H1 (cell line): Measurements from ENCODE around the gene KCTD21. TPM values are rescaled to one million over a fixed set of nuclear protein-coding genes. Genes with fewer than 3 reads are reported as not detected.

ENCODE experiments used
- CTCF ChIA-PET: fragments of 300-600 bp; sonication (Branson Sonifier 250); formaldehyde crosslinking; loops from one replicate; lab custom pipeline; 2021; ENCODE audit not compliant: partially characterized antibody; lab: Charles Lee
- POLR2A ChIA-PET: fragments of 300-600 bp; sonication (Branson Sonifier 250); formaldehyde crosslinking; loops from one replicate; lab custom pipeline; 2021; ENCODE audit warnings: inconsistent platforms; ENCODE audit not compliant: partially characterized antibody; lab: Charles Lee
- DNase-seq, 2 experiments: peaks; one replicate each; pipeline versions ENCODE4 v3.0.0 to v3.0.0-alpha.2; 2010 to 2022; ENCODE audit warnings: low spot score in 2 of 2, low read depth in 1 of 2, mixed read lengths in 1 of 2
- FAIRE-seq: peaks from 2 replicates; lab custom pipeline; 2011; peaks lifted over from hg19 to GRCh38; lab: Jason Lieb, UNC
- H2AFZ ChIP-seq: 2 replicates; pipeline ENCODE4 v1.8.1; 2012; ENCODE audit warnings: low read length, inconsistent platforms
- H2AK5ac ChIP-seq: 2 replicates; pipeline ENCODE4 v1.6.1; 2013; ENCODE audit warnings: low read depth, low read length
- H2BK120ac ChIP-seq: replicated peaks from 2 replicates; pipeline ENCODE3; 2013; ENCODE audit warnings: low read depth, low read length, inconsistent platforms
- H2BK12ac ChIP-seq: 2 replicates; pipeline ENCODE4 v1.6.1; 2013; ENCODE audit warnings: low read depth, low read length
- H2BK15ac ChIP-seq: 2 replicates; pipeline ENCODE4 v1.6.1; 2013; ENCODE audit warnings: low read length
- H2BK20ac ChIP-seq: 2 replicates; pipeline ENCODE4 v1.6.1; 2013; ENCODE audit warnings: low read length
- H2BK5ac ChIP-seq: 2 replicates; pipeline ENCODE4 v1.6.1; 2013; ENCODE audit warnings: low read depth, low read length
- H3K14ac ChIP-seq: 2 replicates; pipeline ENCODE4 v1.6.1; 2013; ENCODE audit warnings: inconsistent platforms; ENCODE audit not compliant: insufficient read length
- H3K18ac ChIP-seq: 2 replicates; pipeline ENCODE4 v1.6.1; 2013; ENCODE audit warnings: low read length; ENCODE audit errors: extremely low read depth
- H3K23ac ChIP-seq: 2 replicates; pipeline ENCODE4 v1.6.1; 2013; ENCODE audit warnings: inconsistent platforms; ENCODE audit not compliant: insufficient read length
- H3K23me2 ChIP-seq: 2 replicates; pipeline ENCODE4 v1.6.1; 2013; ENCODE audit warnings: low read depth, low read length
- H3K27ac ChIP-seq: 2 replicates; pipeline ENCODE4 v1.6.1; 2011; ENCODE audit warnings: low read depth, low read length, inconsistent platforms
- H3K27me3 ChIP-seq, 4 experiments: replicated peaks in 1 of 4; 1 replicate in 1 of 4; 2 replicates in 3 of 4; pipeline versions ENCODE4 v1.6.1 to v1.8.1; 2011 to 2013; ENCODE audit warnings: low read length in 3 of 4, mild to moderate bottlenecking in 3 of 4, inconsistent platforms in 2 of 4, mixed read lengths in 2 of 4, moderate library complexity in 1 of 4; ENCODE audit not compliant: control insufficient read depth in 3 of 4, insufficient read depth in 3 of 4; ENCODE audit errors: extremely low read depth in 1 of 4
- H3K36me3 ChIP-seq, 4 experiments: 2 replicates each; pipeline versions ENCODE4 v1.6.1 to v1.8.1; 2011 to 2013; ENCODE audit warnings: mild to moderate bottlenecking in 4 of 4, low read length in 3 of 4, moderate library complexity in 2 of 4, control low read depth in 1 of 4, inconsistent platforms in 1 of 4; ENCODE audit not compliant: insufficient read depth in 4 of 4, control insufficient read depth in 2 of 4
- H3K4ac ChIP-seq: replicated peaks from 2 replicates; pipeline ENCODE3; 2013; ENCODE audit warnings: low read length, low read depth, mixed read lengths, inconsistent platforms; ENCODE audit not compliant: insufficient read length
- H3K4me1 ChIP-seq, 4 experiments: replicated peaks in 1 of 4; 1 replicate in 1 of 4; 2 replicates in 3 of 4; pipeline versions ENCODE4 v1.6.1 to v1.8.1; 2011 to 2013; ENCODE audit warnings: low read length in 3 of 4, inconsistent platforms in 2 of 4, mixed read lengths in 1 of 4; ENCODE audit not compliant: insufficient read depth in 4 of 4, control insufficient read depth in 3 of 4
- H3K4me2 ChIP-seq, 2 experiments: 2 replicates each; pipeline versions ENCODE4 v1.6.1 to v1.8.1; 2011 to 2013; ENCODE audit warnings: low read depth in 2 of 2, low read length in 2 of 2, control low read depth in 1 of 2, inconsistent platforms in 1 of 2, mild to moderate bottlenecking in 1 of 2; ENCODE audit not compliant: insufficient read depth in 1 of 2
- H3K4me3 ChIP-seq, 4 experiments: fragments of 200-600, 300-600 bp in 1 of 4; sonication (generic), shearing (Covaris generic), sonication (Bioruptor Twin) in 1 of 4; 2 replicates each; pipeline versions ENCODE4 v1.5.1 to v1.8.1; 2011 to 2016; ENCODE audit warnings: low read length in 4 of 4, low read depth in 3 of 4, control low read depth in 2 of 4, inconsistent platforms in 2 of 4, mild to moderate bottlenecking in 2 of 4, mixed read lengths in 1 of 4, moderate library complexity in 1 of 4; ENCODE audit not compliant: insufficient read depth in 2 of 4; ENCODE audit errors: extremely low read depth in 1 of 4
- H3K56ac ChIP-seq: replicated peaks from 2 replicates; pipeline ENCODE3; 2013; ENCODE audit warnings: low read depth, mild to moderate bottlenecking, mixed read lengths, low read length, inconsistent platforms; ENCODE audit not compliant: insufficient read length
- H3K79me1 ChIP-seq: 2 replicates; pipeline ENCODE4 v1.6.1; 2013; ENCODE audit warnings: low read depth, low read length, control low read depth
- H3K79me2 ChIP-seq, 2 experiments: 2 replicates each; pipeline versions ENCODE4 v1.6.1 to v1.8.1; 2012 to 2013; ENCODE audit warnings: low read length in 2 of 2, mild to moderate bottlenecking in 2 of 2, inconsistent platforms in 1 of 2; ENCODE audit not compliant: insufficient read depth in 2 of 2, control insufficient read depth in 1 of 2
- H3K9ac ChIP-seq, 4 experiments: replicated peaks in 1 of 4; 1 replicate in 1 of 4; 2 replicates in 3 of 4; pipeline versions ENCODE4 v1.6.1 to v1.8.1; 2011 to 2013; ENCODE audit warnings: low read depth in 3 of 4, low read length in 3 of 4, control low read depth in 2 of 4, mild to moderate bottlenecking in 2 of 4, moderate library complexity in 2 of 4, inconsistent platforms in 1 of 4; ENCODE audit errors: extremely low read depth in 1 of 4
- H3K9me3 ChIP-seq, 2 experiments: 2 replicates each; pipeline versions ENCODE4 v1.6.1 to v1.8.1; 2012 to 2013; ENCODE audit warnings: mild to moderate bottlenecking in 2 of 2, moderate library complexity in 2 of 2, control low read depth in 1 of 2, inconsistent platforms in 1 of 2, low read depth in 1 of 2, low read length in 1 of 2, mixed read lengths in 1 of 2; ENCODE audit not compliant: insufficient read depth in 2 of 2
- H4K20me1 ChIP-seq, 2 experiments: replicated peaks in 1 of 2; 2 replicates each; pipeline versions ENCODE3 to v1.8.1; 2011 to 2013; ENCODE audit warnings: inconsistent platforms in 2 of 2, low read length in 2 of 2, mild to moderate bottlenecking in 1 of 2; ENCODE audit not compliant: insufficient read depth in 2 of 2, control insufficient read depth in 1 of 2
- H4K5ac ChIP-seq: 2 replicates; pipeline ENCODE4 v1.6.1; 2013; ENCODE audit warnings: low read length, low read depth, mixed read lengths, inconsistent platforms; ENCODE audit not compliant: insufficient read length
- H4K8ac ChIP-seq: 2 replicates; pipeline ENCODE4 v1.8.0; 2013; ENCODE audit warnings: mild to moderate bottlenecking, moderate library complexity, low read length, inconsistent platforms; ENCODE audit not compliant: insufficient read depth; ENCODE audit errors: extremely low read depth
- H4K91ac ChIP-seq: replicated peaks from 2 replicates; pipeline ENCODE3; 2013; ENCODE audit warnings: low read length, mixed read lengths, inconsistent platforms; ENCODE audit not compliant: insufficient read length
- CBX5 ChIP-seq: fragments of 300-800, 300-1000 bp; sonication (generic); IDR thresholded peaks from 2 replicates; pipeline ENCODE4 v1.7.1; 2016; ENCODE audit warnings: antibody characterized with exemption, low read length, low read depth
- KDM4A ChIP-seq: IDR thresholded peaks from one replicate; pipeline ENCODE4 v1.7.1; 2012; ENCODE audit warnings: low read depth, mild to moderate bottlenecking, moderate library complexity, low read length, inconsistent platforms; ENCODE audit not compliant: severe bottlenecking
- POLR2A ChIP-seq, 2 experiments: IDR thresholded peaks; 1 replicate in 1 of 2; 2 replicates in 1 of 2; pipeline ENCODE4 v1.6.1; 2011; ENCODE audit warnings: low read depth in 2 of 2, low read length in 2 of 2, mild to moderate bottlenecking in 2 of 2; ENCODE audit errors: control extremely low read depth in 1 of 2
- SAP30 ChIP-seq: fragments of 300-600 bp; sonication (generic); IDR thresholded peaks from 2 replicates; pipeline ENCODE4 v1.7.1; 2012; ENCODE audit warnings: low read length, moderate library complexity, mild to moderate bottlenecking, inconsistent platforms; ENCODE audit not compliant: insufficient read depth, insufficient replicate concordance
- WGBS, 2 experiments: shearing (Covaris generic) in 1 of 2; methylation state at CpG; one replicate each; pipeline versions ENCODE4 v1.1.6 to v1.1.7; 2013 to 2015; ENCODE audit warnings: low lambda C conversion rate in 2 of 2, mixed read lengths in 2 of 2, inconsistent platforms in 1 of 2, low coverage in 1 of 2, missing lambda C conversion rate in 1 of 2; ENCODE audit not compliant: insufficient replicate concordance in 2 of 2, insufficient coverage in 1 of 2, insufficient read length in 1 of 2; ENCODE audit errors: extremely low coverage in 1 of 2, missing lambda C conversion rate in 1 of 2; 5-methylcytosine and 5-hydroxymethylcytosine counted together
- polyA plus RNA-seq, 7 experiments: library from polyadenylated mRNA; depleted of rRNA in 3 of 7; stranded (reverse) in 5 of 7; unstranded in 2 of 7; fragments of >200 nt in 5 of 7; fragments of 200-250 nt in 2 of 7; gene quantifications; 1 replicate in 5 of 7; 2 replicates in 1 of 7; 4 replicates in 1 of 7; pipeline versions ENCODE4 v1.2.1 to v1.2.3, GENCODE V29; 2011 to 2013; ENCODE audit warnings: missing spikeins in 2 of 7, mixed read lengths in 2 of 7
- total RNA-seq: library from RNA; stranded (reverse); fragmentation: NEBNext Ultra II Directional; extraction: Animal tissue kit (Norgen Biotek cat#: 25700); gene quantifications from 2 replicates; pipeline ENCODE4 v1.2.1, GENCODE V29; 2021

The KCTD21 gene
- total and polyA plus RNA-seq, 2 of the 8 experiments (the other 6 are each of a cell fraction or from before 2014, with no cell fraction given): 3.2 to 4.1 TPM

DNA sequence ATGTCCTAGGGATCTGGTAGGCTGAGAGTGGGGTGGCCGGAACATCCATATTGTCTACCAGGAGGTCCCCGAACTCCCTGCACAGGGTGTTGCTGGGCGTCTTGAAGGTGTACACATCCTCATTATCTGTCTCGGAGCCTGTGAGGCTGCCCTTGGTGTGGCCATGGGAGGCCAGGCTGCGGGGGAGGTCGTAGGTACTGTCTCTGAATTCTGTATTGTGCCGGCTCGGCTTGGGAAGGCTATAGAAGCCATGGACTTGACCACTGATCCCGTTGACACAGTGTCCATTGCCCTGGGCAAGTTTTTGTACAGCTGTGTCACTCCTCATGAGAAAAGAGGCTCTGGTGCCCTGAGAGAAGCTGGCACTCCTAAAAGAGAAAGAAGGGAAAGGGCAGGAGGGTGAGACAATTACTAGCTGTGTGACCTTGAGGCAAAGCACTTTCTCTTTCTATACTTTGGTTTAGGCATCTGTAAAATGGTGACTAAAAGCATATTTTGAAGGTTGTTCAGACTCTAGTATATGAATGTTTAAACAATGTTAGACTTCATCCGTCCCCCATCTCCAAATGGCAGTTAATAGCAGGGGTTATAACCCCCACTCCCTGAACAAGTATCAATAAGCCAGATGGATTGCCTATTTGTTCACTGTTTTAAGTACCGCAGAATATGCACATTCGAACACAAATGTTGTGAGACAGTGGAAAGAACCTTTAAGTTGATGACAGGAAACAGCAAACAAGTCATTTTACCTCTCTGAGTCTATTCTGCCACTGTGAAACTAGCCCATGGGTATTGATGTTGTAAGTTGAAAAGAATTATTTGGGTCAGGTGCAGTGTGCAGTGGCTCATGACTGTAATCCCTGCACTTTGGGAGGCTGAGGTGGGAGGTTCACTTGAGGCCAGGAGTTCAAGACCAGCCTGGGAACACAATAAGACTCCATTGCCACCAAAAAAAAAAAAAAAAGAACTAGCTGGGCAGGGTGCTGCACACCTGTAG, 38.6 kb upstream of the KCTD21 start:
- no peaks in the 10 kb centered on the region for H3K79me2 ChIP-seq
- WGBS, 2 experiments: 88% methylated on average over 10 of the region's 12 CpGs; no CpG with 5 or more reads in 1 of the 2 experiments
- H3K23me2 ChIP-seq: no peaks in the 10 kb centered on the region
- no peak overlapping the region for H3K18ac ChIP-seq
- H3K79me1 ChIP-seq: no peaks in the 10 kb centered on the region
- no peak overlapping the region for H2AK5ac ChIP-seq
- no peak overlapping the region for H3K4me2 ChIP-seq
- no peak overlapping the region for H3K9ac ChIP-seq
- H4K20me1 ChIP-seq: peaks cover 0 to under 1% of the 10 kb centered on the region in 2 experiments
- H2BK15ac ChIP-seq: no peak overlapping the region
- DNase-seq (no peak), FAIRE-seq (no peak)
- peaks cover 0 to 3% (median 0%) of the 10 kb centered on the region in 4 experiments; a peak in 2 of 8 replicates for H3K36me3 ChIP-seq
- TF ChIP-seq CBX5: no peak
- no peak for TF ChIP-seq POLR2A (IDR thresholded peaks at IDR 0.05; ENCODE audit: control extremely low read depth in 1 of 2, low read depth in 2 of 2, low read length in 2 of 2)
- no peak for TF ChIP-seq KDM4A
- no peak for TF ChIP-seq SAP30
- H3K27me3 ChIP-seq: no peaks in the 10 kb centered on the region
- no peak overlapping the region for H3K4ac ChIP-seq
- no peak overlapping the region for H2BK5ac ChIP-seq
- no peak overlapping the region for H3K56ac ChIP-seq
- H4K8ac ChIP-seq: no peak overlapping the region
- no peak overlapping the region for H4K91ac ChIP-seq
- H3K27ac ChIP-seq: no peak overlapping the region
- H4K5ac ChIP-seq: no peak overlapping the region
- no peak overlapping the region for H2AFZ ChIP-seq
- POLR2A ChIA-PET: interaction anchor here (1.4 kb wide), 1 partner anchor 191 kb away, joined by 5 read pairs; the partner anchor contains the start of gene GAB2
- H3K4me1 ChIP-seq: no peaks in the 10 kb centered on the region
- no peaks in the 10 kb centered on the region for H3K9me3 ChIP-seq
- H2BK12ac ChIP-seq: no peak overlapping the region
- H2BK120ac ChIP-seq: no peak overlapping the region
- no peak overlapping the region for H3K4me3 ChIP-seq
- H3K14ac ChIP-seq: no peak overlapping the region
- no peak overlapping the region for H2BK20ac ChIP-seq
- H3K23ac ChIP-seq: no peak overlapping the region
- CTCF ChIA-PET: interaction anchor here (0.6 to 3.5 kb wide), 14 partner anchors 10 to 347 kb away, joined by 3 to 38 read pairs (median 6); partner anchors contain the start of gene NARS2
